HT-29 (cell line): ENCODE results near the gene HSD11B2. TPM values are rescaled to one million over a fixed set of nuclear protein-coding genes. Genes with fewer than 3 reads are reported as not detected.
A peak's percentile ranks its signal among the peaks of the same experiment; 100 is the strongest.

Experiments used
- DNase-seq: peaks from one replicate; pipeline ENCODE4 v3.0.0-alpha.2; 2015; ENCODE audit warnings: low spot score
- small RNA-seq: library from RNA; depleted of rRNA; stranded (forward); fragments of <200 nt; gene quantifications from one replicate; pipeline ENCODE3, GENCODE V24; 2014
- total RNA-seq: library from RNA; depleted of rRNA; stranded (reverse); fragments of >200 nt; shearing (Covaris generic); gene quantifications from 2 replicates; pipeline ENCODE4 v1.2.3, GENCODE V29; 2014; rRNA removed

HSD11B2 gene
- total RNA-seq, 1 experiment from 2014 or later, result 23.2 TPM

GRCh38 chr16:67474551-67475455, 43.9 kb downstream of the HSD11B2 start:
- DNase-seq, result no peak

GRCh38 chr16:67477960-67478554, 47.1 kb downstream of the HSD11B2 start:
- DNase-seq, result no peak

- peak; percentile 98 for DNase-seq
Measured at GRCh38 chr16:67480833-67481560, 50.1 kb downstream of the HSD11B2 start, which contains the start of gene ATP6V0D1. Gene ATP6V0D1, minus strand, starts transcription at chr16:67481157. Its CDS starts 71 bp downstream, at chr16:67481086.

DNA sequence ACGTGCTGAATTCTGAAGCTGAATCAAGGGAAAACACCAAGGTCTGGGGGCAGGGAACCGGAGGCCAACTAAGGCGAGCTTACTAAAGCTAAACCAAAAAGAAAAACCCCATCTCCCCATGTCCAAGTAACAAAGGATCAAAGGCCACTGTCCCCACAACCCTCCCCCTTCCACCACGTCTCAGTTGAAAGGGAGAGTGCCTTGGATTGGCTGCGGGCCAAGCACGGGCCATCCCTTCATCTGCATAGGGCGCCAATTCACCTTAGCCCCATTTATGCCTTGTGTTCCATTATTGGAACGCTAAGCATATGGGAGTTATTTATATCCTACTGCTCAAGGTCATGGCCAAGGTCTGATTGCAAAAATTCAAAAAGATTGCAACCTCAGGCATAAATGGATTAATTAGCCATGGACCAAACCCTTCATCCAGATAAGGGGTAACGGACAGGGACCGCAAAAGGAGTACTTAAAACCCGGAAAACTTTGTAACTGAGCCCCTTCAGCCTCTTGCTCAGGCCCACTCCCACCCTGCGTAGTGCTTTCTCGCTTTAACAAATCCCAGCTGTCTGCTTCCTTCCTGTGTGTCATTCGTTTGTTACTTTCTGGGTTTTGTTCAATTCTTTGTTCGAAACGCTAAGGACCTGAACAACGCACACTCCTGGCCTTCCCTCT, 50.8 kb downstream of the HSD11B2 start:
- DNase-seq, result no peak

- no peak for DNase-seq
Measured at GRCh38 chr16:67482233-67482924, 51.5 kb downstream of the HSD11B2 start.

DNA sequence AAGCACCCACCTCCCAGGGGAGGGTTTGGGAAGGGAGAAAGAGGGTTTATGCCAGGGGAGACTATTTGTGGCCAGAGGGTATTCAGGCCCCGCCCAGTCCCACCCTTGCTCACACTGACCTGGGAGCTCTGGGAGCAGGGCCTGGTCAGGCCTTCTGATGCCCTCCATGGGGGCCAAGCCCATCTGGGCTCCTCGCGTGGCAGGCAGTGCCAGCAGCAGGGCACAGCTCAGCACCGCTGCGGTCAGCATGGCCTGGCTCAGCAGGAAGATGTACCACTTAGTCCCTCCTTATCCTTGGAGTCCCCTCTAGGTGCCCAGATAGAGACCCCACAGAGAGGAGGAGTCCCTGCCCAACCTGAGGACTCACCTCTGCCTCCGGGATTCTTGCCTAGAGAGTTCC, 52.2 kb downstream of the HSD11B2 start, which contains the start of gene AGRP:
AGRP (minus strand) TSS at position 398 of the 400 bp plus-strand sequence; CDS start at position 249, 149 bp downstream.
- DNase-seq, result no peak

DNA sequence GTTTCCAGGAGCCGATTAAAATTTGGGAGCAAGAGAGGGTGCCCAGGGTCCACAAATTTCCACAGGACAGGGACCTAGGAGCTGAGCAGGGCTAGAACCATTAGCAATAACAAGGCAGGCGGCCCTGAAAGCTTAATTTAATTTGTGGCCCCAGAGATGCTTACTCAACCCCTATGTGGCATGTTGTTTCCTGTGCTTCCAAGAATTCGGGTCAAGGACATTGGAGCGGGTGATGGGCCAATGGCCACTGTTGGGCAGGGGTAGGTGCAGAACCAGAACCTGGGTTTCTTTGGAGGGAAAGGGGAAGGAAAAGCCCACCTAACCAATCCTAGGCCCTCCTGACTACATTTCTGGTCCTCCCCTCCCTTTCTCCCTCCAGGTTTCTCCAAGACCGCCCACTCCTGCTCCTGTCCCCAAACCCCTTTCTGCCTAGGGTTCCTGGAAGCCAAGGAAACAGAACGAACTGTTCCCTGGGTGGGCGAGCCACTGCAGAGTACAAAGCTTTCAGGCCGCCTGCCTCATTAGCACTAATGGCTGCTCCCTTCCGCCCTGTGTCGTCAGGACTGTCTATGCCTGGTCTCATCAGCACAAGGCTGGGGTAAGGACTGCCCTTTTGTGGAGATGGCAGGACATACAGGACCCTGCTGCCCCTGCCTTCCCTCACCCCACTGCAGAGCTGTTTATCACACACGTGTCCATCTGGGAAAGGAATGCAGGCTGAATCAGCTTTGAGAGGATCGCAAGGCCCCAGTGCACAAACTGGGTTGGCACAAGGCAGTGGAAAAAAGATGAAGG, 53.0 kb downstream of the HSD11B2 start:
- DNase-seq, result no peak

GRCh38 chr16:67486805-67487204, 55.9 kb downstream of the HSD11B2 start:
- no peak for DNase-seq

Small RNAs within 50 kb of the gene (small RNA-seq; reads per million reads assigned to genes)
- gene RNU1-123P, result not detected

Other genes with a start within 250 kb of the HSD11B2 start
- 41.4 and 41.7 TPM in 2 replicates for gene MATCAP1, start 247.2 kb upstream of the HSD11B2 start, total RNA-seq
- gene EXOC3L1, start 241.0 kb upstream of the HSD11B2 start, total RNA-seq, result 0.29 and 0.74 TPM in 2 replicates
- 156 and 171 TPM in 2 replicates for gene E2F4, start 239.0 kb upstream of the HSD11B2 start, total RNA-seq
- gene ELMO3, start 232.0 kb upstream of the HSD11B2 start, total RNA-seq, result 55.2 and 57.4 TPM in 2 replicates
- 61.2 and 67.8 TPM in 2 replicates for gene TMEM208, start 204.0 kb upstream of the HSD11B2 start, total RNA-seq
- gene FHOD1, start 183.6 kb upstream of the HSD11B2 start, total RNA-seq, result 49.5 and 57.7 TPM in 2 replicates
- 2.2 and 2.7 TPM in 2 replicates for gene SLC9A5, start 182.1 kb upstream of the HSD11B2 start, total RNA-seq
- 69.5 and 71.3 TPM in 2 replicates for gene PLEKHG4, start 151.6 kb upstream of the HSD11B2 start, total RNA-seq
- not detected in 2 replicates for gene KCTD19, start 104.4 kb upstream of the HSD11B2 start, total RNA-seq
- gene LRRC36, start 104.3 kb upstream of the HSD11B2 start, total RNA-seq, result 0.46 TPM in 1 of 2 replicates, not detected in the other
- gene TPPP3, start 37.6 kb upstream of the HSD11B2 start, total RNA-seq, result 70.5 and 70.9 TPM in 2 replicates
- 21.5 and 24.4 TPM in 2 replicates for gene ZDHHC1, start 14.6 kb upstream of the HSD11B2 start, total RNA-seq
- gene ATP6V0D1, start 50.0 kb downstream of the HSD11B2 start, total RNA-seq, result 97.6 and 99.5 TPM in 2 replicates
- not detected in 2 replicates for gene AGRP, start 52.4 kb downstream of the HSD11B2 start, total RNA-seq
- 22.8 and 23.8 TPM in 2 replicates for gene RIPOR1, start 97.7 kb downstream of the HSD11B2 start, total RNA-seq
- gene CTCF, start 131.4 kb downstream of the HSD11B2 start, total RNA-seq, result 28.3 and 36.4 TPM in 2 replicates
- gene CARMIL2, start 214.0 kb downstream of the HSD11B2 start, total RNA-seq, result 0.81 and 2.7 TPM in 2 replicates
- gene ACD, start 229.1 kb downstream of the HSD11B2 start, total RNA-seq, result 79.6 and 82.2 TPM in 2 replicates
- gene PARD6A, start 229.8 kb downstream of the HSD11B2 start, total RNA-seq, result 24.9 and 38.1 TPM in 2 replicates
- gene ENKD1, start 235.6 kb downstream of the HSD11B2 start, total RNA-seq, result 52.6 and 58.8 TPM in 2 replicates
- 0.38 and 0.99 TPM in 2 replicates for gene C16orf86, start 235.7 kb downstream of the HSD11B2 start, total RNA-seq